ENCODE results near the gene ANXA4. TPM values are rescaled to one million over a fixed set of nuclear protein-coding genes. Genes with fewer than 3 reads are reported as not detected.
"Not testable (repeated sequence)": the region's sequence is repeated elsewhere in the genome, so short reads cannot be mapped to it uniquely, and the experiment has no call there.

Gene ANXA4
- total RNA-seq, 3 donors from 2014 or later (not counting 1 experiment from before 2014, with no cell fraction given), result 44.6 to 63.6 (median 55.8) TPM

- peak overlapping the region in 1 of 2 donors; percentile 0 for H3K27ac Mint-ChIP-seq
- H3K27ac ChIP-seq (ENCODE audit: low read length), result no peak overlapping the region
- intact Hi-C loops (cut with micrococcal nuclease), result no loop called here
- H3K4me1 Mint-ChIP-seq, result peaks cover 32 to 36% of the 10 kb centered on the region in 2 donors
- no peak for TF ChIP-seq CTCF (IDR thresholded peaks at IDR 0.05)
- no peaks in the 10 kb centered on the region for H3K36me3 Mint-ChIP-seq
- H3K9me3 Mint-ChIP-seq, result no peaks in the 10 kb centered on the region
- ATAC-seq (no peak), DNase-seq (no peak)
- no peak overlapping the region for H3K4me3 ChIP-seq (ENCODE audit: low read length)
- H3K36me3 ChIP-seq (ENCODE audit: control insufficient read depth, insufficient read depth, low read length), result no peaks in the 10 kb centered on the region
- H3K4me1 ChIP-seq (ENCODE audit: control insufficient read depth, insufficient read depth, low read length), result peaks cover 13% of the 10 kb centered on the region
- no peaks in the 10 kb centered on the region for H3K27me3 Mint-ChIP-seq (ENCODE audit: low read depth in 2 of 2)
- WGBS (ENCODE audit: insufficient coverage), result 93% methylated on average over 14 of the region's 14 CpGs
- H3K27me3 ChIP-seq (ENCODE audit: control insufficient read depth, insufficient read depth, low read length), result no peaks in the 10 kb centered on the region
- H3K4me3 Mint-ChIP-seq, result no peak overlapping the region
- H3K9me3 ChIP-seq (ENCODE audit: control insufficient read depth, insufficient read depth, low read length), result no peaks in the 10 kb centered on the region
Observed at GRCh38 chr2:69762513-69763494, 20.9 kb downstream of the ANXA4 start.

GRCh38 chr2:69763831-69764230 lies 21.9 kb downstream of the ANXA4 start:
- H3K36me3 ChIP-seq (ENCODE audit: control insufficient read depth, insufficient read depth, low read length); DNase-seq; H3K4me3 Mint-ChIP-seq; H3K27me3 ChIP-seq (ENCODE audit: control insufficient read depth, insufficient read depth, low read length); H3K27me3 Mint-ChIP-seq (ENCODE audit: low read depth in 2 of 2); H3K9me3 Mint-ChIP-seq; ATAC-seq; H3K27ac ChIP-seq (ENCODE audit: low read length); H3K9me3 ChIP-seq (ENCODE audit: control insufficient read depth, insufficient read depth, low read length); H3K36me3 Mint-ChIP-seq; H3K4me3 ChIP-seq (ENCODE audit: low read length); intact Hi-C loops (cut with micrococcal nuclease): not testable (repeated sequence)
- 96% methylated on average over 6 of the region's 7 CpGs for WGBS (ENCODE audit: insufficient coverage)
- Mint-ChIP-seq H3K4me1 (peaks cover 41 to 44% of the 10 kb centered on the region in 2 donors), H3K27ac (peak overlapping the region in 1 of 2 donors; percentile 35)
- H3K4me1 ChIP-seq (ENCODE audit: control insufficient read depth, insufficient read depth, low read length), result peaks cover 13% of the 10 kb centered on the region

DNA sequence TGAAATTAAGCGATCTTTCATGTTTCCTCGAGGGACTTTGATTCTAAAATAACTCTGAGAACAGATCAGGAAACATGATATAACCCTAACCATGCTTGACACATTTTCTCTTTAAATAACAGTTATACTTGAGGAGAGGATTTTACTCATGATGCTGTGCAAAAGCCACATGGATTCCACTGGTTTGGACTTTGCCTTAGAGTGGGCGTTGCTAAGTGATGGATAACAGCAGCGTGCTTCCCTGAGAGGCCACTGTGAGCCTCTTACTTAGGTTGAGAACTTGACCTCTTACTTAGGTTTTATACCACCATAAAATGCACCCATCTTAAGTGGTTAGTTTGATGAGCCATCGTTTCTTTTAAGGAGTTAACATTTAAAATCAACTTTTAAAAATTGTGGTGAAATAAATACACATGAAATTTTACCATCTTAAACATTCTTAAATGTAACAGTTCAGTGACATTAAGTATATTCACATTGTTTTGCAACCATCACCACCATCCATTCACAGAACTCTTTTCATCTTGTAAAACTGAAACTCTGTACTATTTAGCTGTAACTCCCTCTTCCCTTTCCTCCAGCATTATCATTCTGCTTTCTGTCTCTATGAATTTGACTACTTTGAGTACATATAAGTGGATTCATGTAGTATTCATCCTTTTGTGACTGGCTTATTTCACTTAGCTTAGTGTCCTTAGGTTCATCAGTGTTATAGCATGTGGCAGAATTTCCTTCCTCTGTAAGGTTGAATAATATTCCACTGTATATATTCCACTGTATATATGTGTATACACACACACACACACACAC lies 22.6 kb downstream of the ANXA4 start:
- no peak for DNase-seq
- Histone ChIP-seq H3K4me1 (ENCODE audit: control insufficient read depth, insufficient read depth, low read length) (peaks cover 16% of the 10 kb centered on the region), H3K9me3 (ENCODE audit: control insufficient read depth, insufficient read depth, low read length) (no peaks in the 10 kb centered on the region), H3K27ac (ENCODE audit: low read length) (no peak overlapping the region), H3K4me3 (ENCODE audit: low read length) (no peak overlapping the region), H3K27me3 (ENCODE audit: control insufficient read depth, insufficient read depth, low read length) (no peaks in the 10 kb centered on the region), H3K36me3 (ENCODE audit: control insufficient read depth, insufficient read depth, low read length) (no peaks in the 10 kb centered on the region)
- no peaks in the 10 kb centered on the region for H3K36me3 Mint-ChIP-seq
- H3K4me3 Mint-ChIP-seq, result no peak overlapping the region
- peak overlapping the region; percentile 70 to 90 for H3K27ac Mint-ChIP-seq
- peaks cover 47 to 50% of the 10 kb centered on the region in 2 donors for H3K4me1 Mint-ChIP-seq
- intact Hi-C loops (cut with micrococcal nuclease), result no loop called here
- no peaks in the 10 kb centered on the region for H3K27me3 Mint-ChIP-seq (ENCODE audit: low read depth in 2 of 2)
- no peak for TF ChIP-seq CTCF (IDR thresholded peaks at IDR 0.05)
- ATAC-seq, result peak in 1 of 3 donors; percentile 9
- WGBS (ENCODE audit: insufficient coverage), result 100% methylated on average over 2 of the region's 5 CpGs
- no peaks in the 10 kb centered on the region for H3K9me3 Mint-ChIP-seq

GRCh38 chr2:69765096-69765380 lies 23.1 kb downstream of the ANXA4 start:
- H3K4me3 Mint-ChIP-seq, result no peak overlapping the region
- H3K9me3 Mint-ChIP-seq, result no peaks in the 10 kb centered on the region
- peaks cover 50 to 55% of the 10 kb centered on the region in 2 donors for H3K4me1 Mint-ChIP-seq
- Histone ChIP-seq H3K9me3 (ENCODE audit: control insufficient read depth, insufficient read depth, low read length) (no peaks in the 10 kb centered on the region), H3K4me3 (ENCODE audit: low read length) (no peak overlapping the region), H3K27me3 (ENCODE audit: control insufficient read depth, insufficient read depth, low read length) (no peaks in the 10 kb centered on the region), H3K27ac (ENCODE audit: low read length) (no peak overlapping the region), H3K36me3 (ENCODE audit: control insufficient read depth, insufficient read depth, low read length) (no peaks in the 10 kb centered on the region), H3K4me1 (ENCODE audit: control insufficient read depth, insufficient read depth, low read length) (peaks cover 21% of the 10 kb centered on the region)
- WGBS (ENCODE audit: insufficient coverage), result 65% methylated on average over 1 of the region's 2 CpGs
- ATAC-seq, result peak in 1 of 3 donors; percentile 28
- TF ChIP-seq CTCF (IDR thresholded peaks at IDR 0.05), result no peak
- intact Hi-C loops (cut with micrococcal nuclease), result no loop called here
- no peaks in the 10 kb centered on the region for H3K36me3 Mint-ChIP-seq
- H3K27me3 Mint-ChIP-seq (ENCODE audit: low read depth in 2 of 2), result no peaks in the 10 kb centered on the region
- H3K27ac Mint-ChIP-seq, result peak overlapping the region; percentile 70 to 90
- DNase-seq, result no peak

Data from natural killer cell (primary cell).